ENCODE results near the gene CZIB. TPM values are rescaled to one million over a fixed set of nuclear protein-coding genes. Genes with fewer than 3 reads are reported as not detected.
"Not testable (repeated sequence)": the region's sequence is repeated elsewhere in the genome, so short reads cannot be mapped to it uniquely, and the experiment has no call there.

The CZIB gene
- total and polyA plus RNA-seq, 2 experiments from 2014 or later = 49.7 to 76.6 TPM

- Histone ChIP-seq H3K4me1 (ENCODE audit: insufficient read depth) (peaks cover 34% of the 10 kb centered on the region), H3K27me3 (replicated peaks; ENCODE audit: insufficient read depth) (no peaks in the 10 kb centered on the region), H3K4me2 (ENCODE audit: unreplicated experiment) (peak overlapping the region; percentile 24), H3K4me3 (no peak overlapping the region), H3K9me3 (ENCODE audit: low read depth) (no peaks in the 10 kb centered on the region), H3F3A (ENCODE audit: insufficient read depth) (peaks cover 35% of the 10 kb centered on the region), H4K20me1 (ENCODE audit: insufficient read depth) (no peaks in the 10 kb centered on the region), H3K27ac (peak overlapping the region; percentile 65), H2AFZ (peak overlapping the region; percentile 50; the same call in 1 of the 2 replicates), H3K79me2 (ENCODE audit: insufficient read depth) (no peaks in the 10 kb centered on the region), H3K36me3 (ENCODE audit: low read depth) (no peaks in the 10 kb centered on the region), H3K9me2 (ENCODE audit: insufficient read depth) (no peaks in the 10 kb centered on the region), H3K9ac (no peak overlapping the region)
- WGBS, 2 experiments (ENCODE audit: low coverage in 1 of 2, low lambda C conversion rate in 2 of 2, missing lambda C conversion rate in 2 of 2) = 53 to 59% methylated on average over 4 of the region's 4 CpGs
- peak; percentile 62 for DNase-seq
- TF ChIP-seq EZH2phosphoT487 (IDR thresholded peaks at IDR 0.05; ENCODE audit: insufficient read depth, low read depth) (no peak), EZH2 (IDR thresholded peaks at IDR 0.05; ENCODE audit: insufficient read depth, poor library complexity, severe bottlenecking) (no peak)
- in situ Hi-C loops (cut with MboI) = loop anchor here (10.0 to 25.0 kb wide), 2 partner anchors 373 to 476 kb away; no protein-coding TSS in a partner anchor
Measured at GRCh38 chr1:53188099-53188498, 32.3 kb downstream of the CZIB start.

- peak; percentile 73 for DNase-seq
- peaks cover 41% of the 10 kb centered on the region for H3K4me1 ChIP-seq (ENCODE audit: insufficient read depth)
- TF ChIP-seq EZH2phosphoT487 (IDR thresholded peaks at IDR 0.05; ENCODE audit: insufficient read depth, low read depth) (no peak), EZH2 (IDR thresholded peaks at IDR 0.05; ENCODE audit: insufficient read depth, poor library complexity, severe bottlenecking) (no peak)
- no peaks in the 10 kb centered on the region for H4K20me1 ChIP-seq (ENCODE audit: insufficient read depth)
- H3K9me3 ChIP-seq (ENCODE audit: low read depth) = no peaks in the 10 kb centered on the region
- peak overlapping the region; percentile 15; the same call in 1 of the 2 replicates for H3K9ac ChIP-seq
- WGBS, 2 experiments (ENCODE audit: low coverage in 1 of 2, low lambda C conversion rate in 2 of 2, missing lambda C conversion rate in 2 of 2) = 10 to 13% methylated on average over 1 of the region's 1 CpG
- no peaks in the 10 kb centered on the region for H3K79me2 ChIP-seq (ENCODE audit: insufficient read depth)
- peak overlapping the region; percentile 24 for H3K4me2 ChIP-seq (ENCODE audit: unreplicated experiment)
- H3K9me2 ChIP-seq (ENCODE audit: insufficient read depth) = no peaks in the 10 kb centered on the region
- H3K27ac ChIP-seq = peak overlapping the region; percentile 65
- no peaks in the 10 kb centered on the region for H3K27me3 ChIP-seq (replicated peaks; ENCODE audit: insufficient read depth)
- in situ Hi-C loops (cut with MboI) = loop anchor here (10.0 to 25.0 kb wide), 2 partner anchors 373 to 475 kb away; no protein-coding TSS in a partner anchor
- peaks cover 42% of the 10 kb centered on the region for H3F3A ChIP-seq (ENCODE audit: insufficient read depth)
- peak overlapping the region; percentile 50 for H2AFZ ChIP-seq
- no peak overlapping the region for H3K4me3 ChIP-seq
- no peaks in the 10 kb centered on the region for H3K36me3 ChIP-seq (ENCODE audit: low read depth)
Measured at GRCh38 chr1:53187401-53187800, 33.0 kb downstream of the CZIB start.

GRCh38 chr1:53186533-53186932, 33.9 kb downstream of the CZIB start:
- no peaks in the 10 kb centered on the region for H3K9me3 ChIP-seq (ENCODE audit: low read depth)
- H3K79me2 ChIP-seq (ENCODE audit: insufficient read depth) = no peaks in the 10 kb centered on the region
- DNase-seq = no peak
- no peak overlapping the region for H3K4me2 ChIP-seq (ENCODE audit: unreplicated experiment)
- WGBS, 2 experiments (ENCODE audit: low coverage in 1 of 2, low lambda C conversion rate in 2 of 2, missing lambda C conversion rate in 2 of 2) = 72 to 77% methylated on average over 3 of the region's 3 CpGs
- no peaks in the 10 kb centered on the region for H3K9me2 ChIP-seq (ENCODE audit: insufficient read depth)
- peak overlapping the region; percentile 19; the same call in 1 of the 2 replicates for H2AFZ ChIP-seq
- H3F3A ChIP-seq (ENCODE audit: insufficient read depth) = peaks cover 45% of the 10 kb centered on the region
- H3K27ac ChIP-seq = peak overlapping the region; percentile 65
- H3K4me3 ChIP-seq = no peak overlapping the region
- H3K36me3 ChIP-seq (ENCODE audit: low read depth) = no peaks in the 10 kb centered on the region
- peaks cover 48% of the 10 kb centered on the region for H3K4me1 ChIP-seq (ENCODE audit: insufficient read depth)
- H3K27me3 ChIP-seq (replicated peaks; ENCODE audit: insufficient read depth) = no peaks in the 10 kb centered on the region
- H4K20me1 ChIP-seq (ENCODE audit: insufficient read depth) = no peaks in the 10 kb centered on the region
- H3K9ac ChIP-seq = no peak overlapping the region
- in situ Hi-C loops (cut with MboI) = loop anchor here (10.0 to 25.0 kb wide), 2 partner anchors 372 to 474 kb away; no protein-coding TSS in a partner anchor
- no peak for TF ChIP-seq EZH2phosphoT487 (IDR thresholded peaks at IDR 0.05; ENCODE audit: insufficient read depth, low read depth)
- TF ChIP-seq EZH2 (IDR thresholded peaks at IDR 0.05; ENCODE audit: insufficient read depth, poor library complexity, severe bottlenecking) = no peak

GRCh38 chr1:53185955-53186297, 34.5 kb downstream of the CZIB start:
- WGBS, 2 experiments (ENCODE audit: low coverage in 1 of 2, low lambda C conversion rate in 2 of 2, missing lambda C conversion rate in 2 of 2) = 29 to 44% methylated on average over 2 of the region's 2 CpGs
- H3K4me1 ChIP-seq (ENCODE audit: insufficient read depth) = peaks cover 48% of the 10 kb centered on the region
- not testable (repeated sequence) for H3K9me2 ChIP-seq (ENCODE audit: insufficient read depth); H3K9ac ChIP-seq; H3K4me3 ChIP-seq; H3K9me3 ChIP-seq (ENCODE audit: low read depth); DNase-seq; H3K4me2 ChIP-seq (ENCODE audit: unreplicated experiment); H3K36me3 ChIP-seq (ENCODE audit: low read depth); H3K79me2 ChIP-seq (ENCODE audit: insufficient read depth); H4K20me1 ChIP-seq (ENCODE audit: insufficient read depth); H2AFZ ChIP-seq; H3K27me3 ChIP-seq (replicated peaks; ENCODE audit: insufficient read depth)
- peak overlapping the region; percentile 65; the same call in 1 of the 2 replicates for H3K27ac ChIP-seq
- in situ Hi-C loops (cut with MboI) = loop anchor here (10.0 to 25.0 kb wide), 2 partner anchors 371 to 474 kb away; no protein-coding TSS in a partner anchor
- H3F3A ChIP-seq (ENCODE audit: insufficient read depth) = peaks cover 45% of the 10 kb centered on the region
